IPS-18a (cell line): ENCODE results near the gene FLOT1.
A peak's percentile ranks its signal among the peaks of the same experiment; 100 is the strongest.

Source experiments
- H3K27ac ChIP-seq: one replicate; pipeline ENCODE4 v1.5.1; 2013; ENCODE audit warnings: low read length
- H3K27me3 ChIP-seq: one replicate; pipeline ENCODE4 v1.6.1; 2013; ENCODE audit warnings: mild to moderate bottlenecking, low read length; ENCODE audit not compliant: control insufficient read depth, insufficient read depth
- H3K36me3 ChIP-seq: one replicate; pipeline ENCODE4 v1.6.1; 2013; ENCODE audit warnings: low read depth, low read length; ENCODE audit not compliant: control insufficient read depth
- H3K4me1 ChIP-seq: one replicate; pipeline ENCODE4 v1.6.1; 2013; ENCODE audit warnings: low read depth, low read length; ENCODE audit not compliant: control insufficient read depth
- H3K4me3 ChIP-seq: one replicate; pipeline ENCODE4 v1.5.1; 2013; ENCODE audit warnings: low read length
- H3K9ac ChIP-seq: one replicate; pipeline ENCODE4 v1.6.1; 2013; ENCODE audit warnings: mild to moderate bottlenecking, low read length, moderate library complexity
- H3K9me3 ChIP-seq: one replicate; pipeline ENCODE4 v1.6.1; 2013; ENCODE audit warnings: low read depth, low read length; ENCODE audit not compliant: control insufficient read depth

The FLOT1 gene

DNA sequence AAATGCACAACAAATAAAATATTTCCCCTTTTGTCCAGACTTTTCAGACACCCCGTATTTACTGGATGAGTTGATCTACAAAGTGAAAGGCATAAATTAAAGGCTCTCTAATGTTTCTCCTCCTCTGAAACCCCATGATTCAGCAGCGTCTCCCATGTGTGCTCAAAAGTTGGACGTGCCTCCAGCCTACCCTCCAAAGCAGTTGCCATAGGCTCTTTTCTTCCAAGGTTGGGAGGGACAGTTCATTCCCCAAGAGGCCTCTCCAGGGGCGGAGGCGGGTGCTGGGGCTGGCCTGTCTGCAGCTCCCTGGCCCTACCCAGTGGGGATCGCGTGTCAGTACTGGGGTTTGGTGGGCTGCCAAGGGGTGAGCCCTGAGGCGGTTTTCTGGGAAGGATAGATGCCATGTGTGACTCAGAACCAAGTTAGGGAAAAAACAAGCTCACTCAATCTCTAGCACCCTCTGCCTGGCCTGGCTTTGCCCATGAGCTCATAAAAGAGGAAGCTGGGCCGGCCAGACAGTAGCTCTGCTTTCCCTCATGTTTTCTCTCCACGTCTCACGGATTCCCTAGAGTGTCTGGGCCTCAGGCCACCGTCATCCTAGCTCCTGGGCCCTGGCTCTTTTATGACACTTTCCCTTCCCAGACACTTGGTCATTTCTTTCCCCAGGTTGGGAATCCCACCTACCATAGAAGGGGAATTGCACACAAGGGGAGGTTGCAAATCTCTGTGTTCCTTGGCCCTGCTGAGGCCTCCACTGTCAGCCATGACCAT lies 9.9 kb upstream of the FLOT1 start:
- no peak overlapping the region for H3K9ac ChIP-seq
- H3K27ac ChIP-seq: no peak overlapping the region
- no peak overlapping the region for H3K4me3 ChIP-seq

DNA sequence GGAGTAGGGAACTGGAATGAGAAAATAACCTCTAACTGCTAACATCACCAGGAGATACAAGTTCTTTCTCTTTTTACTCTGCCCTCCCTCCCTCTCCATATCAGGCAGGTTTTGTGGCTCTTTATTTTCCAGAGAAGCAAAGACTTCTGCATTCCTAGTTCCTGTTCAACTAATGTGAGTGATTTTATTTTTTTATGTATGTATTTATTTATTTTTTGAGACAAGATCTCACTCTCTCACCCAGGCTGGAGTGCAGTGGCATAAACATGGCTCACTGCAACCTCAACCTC lies 7.8 kb upstream of the FLOT1 start:
- no peak overlapping the region for H3K27ac ChIP-seq
- H3K9ac ChIP-seq: no peak overlapping the region
- no peaks in the 10 kb centered on the region for H3K36me3 ChIP-seq
- H3K4me1 ChIP-seq: peaks cover 4% of the 10 kb centered on the region
- no peaks in the 10 kb centered on the region for H3K27me3 ChIP-seq
- no peaks in the 10 kb centered on the region for H3K9me3 ChIP-seq
- no peak overlapping the region for H3K4me3 ChIP-seq

More for the DNA sequence above, 9.9 kb upstream of the FLOT1 start:
- peaks cover 4% of the 10 kb centered on the region for H3K4me1 ChIP-seq
- no peaks in the 10 kb centered on the region for H3K9me3 ChIP-seq
- H3K36me3 ChIP-seq: no peaks in the 10 kb centered on the region
- H3K27me3 ChIP-seq: no peaks in the 10 kb centered on the region

DNA sequence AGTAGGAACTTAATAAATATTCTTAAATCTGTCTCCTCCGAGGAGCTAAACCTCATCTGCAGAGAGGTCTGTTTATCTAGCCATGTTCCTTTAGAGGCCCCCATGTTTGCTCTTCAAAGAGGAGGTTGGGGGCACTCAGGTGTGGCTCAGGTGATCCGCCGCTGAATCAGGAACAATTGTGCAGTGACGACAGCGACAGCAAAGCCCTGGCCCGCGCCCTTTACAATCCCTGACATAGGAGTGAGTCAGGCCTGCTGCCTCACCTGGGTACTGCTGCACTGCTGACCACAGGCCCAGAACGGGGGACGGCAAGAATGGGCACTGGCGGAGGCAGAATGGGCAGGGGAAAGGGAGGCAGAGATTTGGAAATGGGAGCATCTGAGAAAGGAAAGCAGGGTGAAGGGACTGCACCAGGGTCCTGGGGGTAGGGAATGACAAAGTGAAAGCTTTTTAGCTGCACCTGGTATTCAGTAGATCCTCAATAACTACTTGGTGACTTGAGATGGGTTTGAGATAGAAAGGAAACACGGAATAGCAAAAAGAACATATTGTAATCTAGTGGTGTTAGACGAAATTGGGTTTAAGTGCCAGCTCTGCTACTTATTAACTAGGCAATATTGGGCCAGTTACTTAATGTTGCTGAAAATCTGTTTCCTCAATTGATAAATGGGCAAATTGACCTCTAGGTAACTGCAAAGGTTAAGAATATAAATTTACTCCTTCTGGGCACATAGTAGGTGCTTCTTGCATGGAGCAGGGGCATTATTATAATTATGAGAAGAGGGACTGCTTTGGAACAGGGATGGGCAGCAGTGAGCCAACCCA lies 7.3 kb upstream of the FLOT1 start:
- peaks cover 4% of the 10 kb centered on the region for H3K4me1 ChIP-seq
- H3K27me3 ChIP-seq: no peaks in the 10 kb centered on the region
- H3K9me3 ChIP-seq: no peaks in the 10 kb centered on the region
- no peak overlapping the region for H3K27ac ChIP-seq
- no peaks in the 10 kb centered on the region for H3K36me3 ChIP-seq
- H3K9ac ChIP-seq: no peak overlapping the region
- no peak overlapping the region for H3K4me3 ChIP-seq

DNA sequence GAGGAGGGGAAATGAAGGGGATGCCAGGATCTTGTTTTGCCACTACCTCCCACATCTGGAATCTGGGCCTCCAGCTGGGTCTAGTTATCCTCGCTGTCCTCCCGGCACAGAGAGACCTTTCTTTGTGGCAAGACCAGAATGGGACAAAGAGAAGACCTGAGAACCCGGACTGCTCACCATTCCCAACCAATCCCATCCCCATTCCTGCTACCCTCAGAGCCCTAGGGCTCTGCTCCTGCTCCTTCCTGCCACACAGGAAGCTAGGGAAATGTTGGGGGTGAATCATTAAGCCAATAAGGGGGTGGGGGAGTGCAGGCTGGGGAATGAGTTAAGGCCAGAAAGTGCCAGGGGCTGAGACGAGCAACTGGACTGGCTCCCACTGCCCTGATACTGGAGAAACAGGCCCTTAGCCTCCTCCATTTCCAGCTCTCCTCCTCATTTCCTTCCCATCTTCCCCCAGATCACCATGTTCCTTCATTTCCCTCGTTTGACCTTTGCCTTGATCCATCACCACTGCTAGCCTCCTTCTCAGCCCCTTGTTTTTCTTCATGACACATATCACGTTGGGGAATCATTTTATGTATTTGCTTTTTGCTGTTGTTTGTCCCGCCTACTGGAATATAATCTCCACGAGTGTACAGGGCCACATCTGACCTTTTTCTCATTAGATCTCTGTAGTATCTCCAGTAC lies 6.5 kb upstream of the FLOT1 start:
- Histone ChIP-seq H3K9ac (no peak overlapping the region), H3K27ac (no peak overlapping the region), H3K4me3 (no peak overlapping the region), H3K9me3 (no peaks in the 10 kb centered on the region), H3K36me3 (no peaks in the 10 kb centered on the region), H3K4me1 (peaks cover 4% of the 10 kb centered on the region), H3K27me3 (no peaks in the 10 kb centered on the region)

GRCh38 chr6:30747902-30748769 lies 5.6 kb upstream of the FLOT1 start:
- no peak overlapping the region for H3K27ac ChIP-seq
- no peaks in the 10 kb centered on the region for H3K9me3 ChIP-seq
- no peak overlapping the region for H3K9ac ChIP-seq
- H3K27me3 ChIP-seq: no peaks in the 10 kb centered on the region
- peaks cover 4% of the 10 kb centered on the region for H3K4me1 ChIP-seq
- H3K36me3 ChIP-seq: no peaks in the 10 kb centered on the region
- H3K4me3 ChIP-seq: no peak overlapping the region

GRCh38 chr6:30747300-30747687 lies 4.8 kb upstream of the FLOT1 start:
- no peaks in the 10 kb centered on the region for H3K9me3 ChIP-seq
- H3K27me3 ChIP-seq: no peaks in the 10 kb centered on the region
- H3K4me3 ChIP-seq: no peak overlapping the region
- no peak overlapping the region for H3K27ac ChIP-seq
- peaks cover 4% of the 10 kb centered on the region for H3K4me1 ChIP-seq
- H3K36me3 ChIP-seq: no peaks in the 10 kb centered on the region
- H3K9ac ChIP-seq: no peak overlapping the region

DNA sequence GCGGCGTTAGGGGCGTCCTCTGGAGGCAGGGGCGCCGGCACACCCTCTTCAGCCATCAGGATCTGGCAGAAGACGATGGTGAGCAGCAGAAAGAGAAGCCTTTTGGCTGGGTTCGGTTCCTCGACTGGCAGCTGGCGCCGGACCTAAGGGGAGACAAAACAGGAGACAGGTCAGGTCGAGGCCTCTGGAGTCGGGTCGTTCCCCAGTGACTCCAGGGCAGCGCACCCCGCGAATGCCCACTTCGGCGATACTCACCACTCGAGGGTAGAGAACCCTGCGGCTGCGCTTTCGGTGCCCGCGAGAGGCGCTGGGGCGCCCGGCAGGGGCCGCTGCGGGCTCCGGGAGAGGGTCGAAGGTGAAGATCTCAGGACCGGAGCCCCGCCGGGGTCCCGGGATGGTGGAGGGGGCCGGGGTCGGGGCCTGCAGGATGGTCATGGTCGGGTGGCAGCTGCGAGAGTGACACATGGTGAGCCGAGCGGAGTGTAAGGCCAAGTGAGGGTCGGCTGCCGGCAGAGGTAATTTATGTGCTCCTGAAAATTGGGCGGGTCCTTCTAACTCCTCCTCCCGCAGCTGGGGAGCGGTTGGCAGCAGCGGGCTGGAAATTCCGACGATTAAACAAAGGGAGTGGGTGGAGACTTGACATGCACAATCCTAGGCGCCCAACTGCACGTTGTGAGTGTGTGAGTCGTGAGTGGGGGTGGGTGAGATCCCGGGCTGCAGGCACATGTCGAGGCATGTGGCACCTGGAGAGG lies 1.7 kb upstream of the FLOT1 start, which contains the start of gene IER3:
IER3 (minus strand) TSS at position 494 of the 752 bp plus-strand sequence; CDS start at position 465, 29 bp downstream.
- H3K27me3 ChIP-seq: no peaks in the 10 kb centered on the region
- H3K27ac ChIP-seq: no peak within 1 kb of the TSS
- H3K4me1 ChIP-seq: peaks cover 11% of the 10 kb centered on the region

DNA sequence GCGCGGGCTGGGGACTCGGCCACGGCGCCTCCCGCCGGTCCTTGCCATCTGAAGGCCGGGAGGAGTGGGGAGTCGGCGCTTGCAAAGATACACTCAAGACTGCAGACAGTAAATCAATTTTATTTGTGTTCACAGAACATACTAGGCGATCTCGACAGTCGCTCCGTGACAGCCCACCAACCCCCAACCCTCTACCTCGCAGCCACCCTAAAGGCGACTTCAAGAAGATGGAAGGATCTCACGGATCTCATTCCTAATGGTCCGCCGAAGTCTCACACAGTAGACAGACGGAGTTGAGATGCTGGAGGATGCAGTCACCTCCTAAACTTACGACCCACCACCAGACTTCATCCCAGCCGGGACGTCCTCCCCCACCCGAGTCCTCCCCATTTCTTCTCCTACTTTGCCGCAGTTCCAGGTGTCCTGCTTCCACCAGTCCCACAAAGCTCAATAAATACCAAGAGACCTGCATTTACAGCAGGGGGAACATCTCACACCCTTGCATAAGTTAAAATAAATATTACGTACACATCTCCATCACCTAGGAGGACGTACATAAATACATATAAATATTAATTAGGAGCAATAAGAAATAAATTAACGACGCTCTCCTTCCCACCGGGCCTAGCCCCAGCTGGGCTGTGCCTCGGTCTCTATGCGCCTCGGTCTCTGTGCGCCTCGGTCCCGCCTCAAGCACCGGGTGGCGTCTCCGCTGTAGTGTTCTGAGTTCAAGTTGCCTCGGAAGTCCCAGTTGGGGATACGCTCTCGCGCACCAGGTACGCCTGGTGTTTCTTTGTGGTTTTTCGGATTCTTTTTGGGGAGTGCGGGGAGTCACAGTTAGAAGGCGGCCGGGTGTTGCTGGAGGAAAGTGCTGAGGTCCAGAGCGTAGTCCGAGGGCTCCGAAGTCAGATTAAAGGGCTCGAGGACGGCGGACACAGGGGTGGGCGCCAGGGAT lies 889 bp upstream of the FLOT1 start:
- H3K9me3 ChIP-seq: no peaks in the 10 kb centered on the region
- peak overlapping the region; percentile 71 for H3K9ac ChIP-seq
- H3K27ac ChIP-seq: peak overlapping the region; percentile 19
- no peaks in the 10 kb centered on the region for H3K27me3 ChIP-seq
- H3K4me1 ChIP-seq: peaks cover 8% of the 10 kb centered on the region
- peaks cover 20% of the 10 kb centered on the region for H3K36me3 ChIP-seq
- H3K4me3 ChIP-seq: peak overlapping the region; percentile 91

More for the DNA sequence above, 1.7 kb upstream of the FLOT1 start, which contains the start of gene IER3:
- Histone ChIP-seq H3K9me3 (no peaks in the 10 kb centered on the region), H3K36me3 (peaks cover 12% of the 10 kb centered on the region), H3K4me3 (peak within 1 kb of the TSS; percentile 91), H3K9ac (peak within 1 kb of the TSS; percentile 71)

- Histone ChIP-seq H3K27ac (peak overlapping the region; percentile 30), H3K9me3 (no peaks in the 10 kb centered on the region), H3K27me3 (no peaks in the 10 kb centered on the region), H3K4me1 (peaks cover 8% of the 10 kb centered on the region), H3K36me3 (peaks cover 35% of the 10 kb centered on the region), H3K4me3 (peak overlapping the region; percentile 91), H3K9ac (peak overlapping the region; percentile 76)
These were observed 635 bp downstream of the FLOT1 start for GRCh38 chr6:30741789-30742315.
